Right renal cortex interstitium (tissue), 3 donors: ENCODE results near the gene NR6A1. TPM values are rescaled to one million over a fixed set of nuclear protein-coding genes. Genes with fewer than 3 reads are reported as not detected.

Source experiments
- DNase-seq, 3 donors: peaks; one replicate each; pipeline ENCODE4 v3.0.0-alpha.2; 2013; ENCODE audit warnings: low read depth in 3 of 3, low spot score in 2 of 3
- polyA plus RNA-seq, 3 donors: library from polyadenylated mRNA; unstranded; fragments of 120-200 nt; gene quantifications; one replicate each; pipeline ENCODE4 v1.2.1, GENCODE V29; 2013; ENCODE audit not compliant: insufficient read length in 3 of 3

The NR6A1 gene
- 1 to 10 TPM in 1 of 3 donors, under 1 TPM in 2; 0.57 to 1.1 (median 0.89) TPM for polyA plus RNA-seq

- DNase-seq, result peak; percentile 93 to 99 (median 96)
Measured at GRCh38 chr9:124771021-124771866, at the start of gene NR6A1. Gene NR6A1 (minus strand): TSS chr9:124771311.

- no peak for DNase-seq
Measured at GRCh38 chr9:124818431-124819281, 47.5 kb upstream of the NR6A1 start.

DNA sequence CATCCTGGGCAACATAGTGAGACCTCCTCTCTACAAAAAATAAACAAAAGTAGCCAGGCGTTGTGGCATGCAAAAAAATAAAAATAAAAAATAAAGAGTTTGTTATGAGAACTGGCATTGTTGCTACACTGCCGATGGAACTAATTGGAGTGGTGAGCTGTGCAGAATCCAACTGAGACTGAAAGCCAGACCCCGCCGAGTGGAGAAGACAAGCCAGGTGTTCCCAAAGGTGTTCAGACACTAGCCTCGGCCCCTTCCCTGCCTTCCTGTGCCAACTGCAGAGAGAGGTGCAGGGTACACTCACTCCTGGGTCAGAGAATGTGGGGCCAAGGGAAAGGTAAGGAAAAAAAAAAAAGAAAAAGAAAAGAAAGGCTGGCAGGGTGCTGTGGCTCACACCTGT lies 44.5 kb upstream of the NR6A1 start:
- no peak for DNase-seq

DNA sequence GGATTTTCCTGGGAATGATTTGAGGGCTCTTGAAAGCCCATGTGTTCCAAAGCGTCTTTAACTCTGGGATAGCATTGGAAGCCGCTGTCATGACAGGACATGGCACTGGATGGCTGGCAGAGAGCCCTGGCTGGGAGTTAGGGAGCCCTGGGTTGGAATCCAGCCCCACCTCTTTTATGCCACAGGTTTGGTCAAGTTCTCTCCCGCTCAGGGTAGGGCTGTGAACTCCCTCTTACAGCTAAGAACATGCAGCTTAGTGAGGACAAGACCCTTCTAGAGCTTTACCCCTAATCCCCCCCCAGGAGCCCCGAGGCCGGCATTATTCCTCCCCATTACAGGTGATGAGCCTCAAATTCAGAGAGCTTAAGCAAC lies 43.0 kb upstream of the NR6A1 start:
- no peak for DNase-seq

- no peak for DNase-seq
Measured at GRCh38 chr9:124813501-124814163, 42.5 kb upstream of the NR6A1 start.

DNA sequence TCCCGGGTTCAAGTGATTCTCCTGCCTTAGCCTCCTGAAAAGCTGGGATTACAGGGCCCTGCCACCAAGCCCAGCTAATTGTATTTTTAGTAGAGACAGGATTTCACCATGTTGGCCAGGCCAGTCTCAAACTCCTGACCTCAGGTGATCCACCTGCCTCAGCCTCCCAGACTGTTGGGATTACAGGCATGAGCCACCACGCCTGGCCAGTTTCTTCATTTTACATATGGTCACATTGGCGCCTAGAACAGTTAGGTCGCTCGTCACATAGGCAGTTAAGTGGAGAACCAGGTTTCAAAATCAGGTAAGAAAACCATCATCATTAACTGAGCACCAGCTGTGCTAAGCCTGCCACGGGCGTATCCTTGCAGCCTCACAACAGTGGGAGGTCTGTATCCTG lies 41.9 kb upstream of the NR6A1 start:
- no peak for DNase-seq

DNA sequence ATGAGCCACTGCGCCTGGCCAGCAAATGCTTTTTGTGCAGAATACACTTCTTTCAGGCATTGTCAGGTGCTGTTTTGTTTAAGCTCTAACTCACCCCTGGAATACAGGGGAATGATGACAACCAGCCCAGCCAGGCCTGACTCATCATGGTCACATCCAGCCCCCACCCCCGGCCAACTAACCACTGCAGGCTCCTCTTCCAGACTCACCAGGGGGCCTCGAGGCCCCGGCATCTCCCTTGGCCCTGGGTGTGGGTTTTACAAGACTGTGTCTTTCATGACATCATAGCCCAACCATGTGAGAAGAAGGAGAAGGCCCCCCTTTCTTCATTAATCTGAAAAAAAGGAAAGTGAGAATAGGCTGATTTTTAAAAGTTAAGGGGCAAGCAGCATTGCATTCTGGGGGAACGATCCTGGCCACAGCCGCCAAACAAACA lies 41.3 kb upstream of the NR6A1 start:
- DNase-seq, result no peak

GRCh38 chr9:124810663-124811355 lies 39.7 kb upstream of the NR6A1 start:
- DNase-seq, result peak in 1 of 3 donors; percentile 24

DNA sequence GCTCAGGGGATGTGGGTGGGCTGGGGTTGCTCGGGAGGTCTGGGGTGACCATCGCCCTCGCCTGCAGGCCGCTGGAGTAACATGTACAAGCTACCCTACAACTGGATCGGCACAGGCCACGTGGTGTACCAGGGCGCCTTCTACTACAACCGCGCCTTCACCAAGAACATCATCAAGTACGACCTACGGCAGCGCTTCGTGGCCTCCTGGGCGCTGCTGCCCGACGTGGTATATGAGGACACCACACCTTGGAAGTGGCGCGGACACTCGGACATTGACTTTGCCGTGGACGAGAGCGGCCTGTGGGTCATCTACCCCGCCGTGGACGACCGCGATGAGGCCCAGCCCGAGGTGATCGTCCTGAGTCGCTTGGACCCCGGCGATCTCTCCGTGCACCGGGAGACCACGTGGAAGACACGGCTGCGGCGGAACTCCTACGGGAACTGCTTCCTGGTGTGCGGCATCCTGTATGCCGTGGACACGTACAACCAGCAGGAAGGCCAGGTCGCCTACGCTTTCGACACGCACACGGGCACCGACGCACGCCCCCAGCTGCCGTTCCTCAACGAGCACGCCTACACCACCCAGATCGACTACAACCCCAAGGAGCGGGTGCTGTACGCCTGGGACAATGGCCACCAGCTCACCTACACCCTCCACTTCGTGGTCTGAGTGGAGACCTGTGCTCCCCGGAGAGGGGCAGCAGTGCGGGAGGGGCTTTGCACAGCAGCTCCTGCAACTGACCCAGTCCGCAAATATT lies 38.8 kb upstream of the NR6A1 start:
- DNase-seq, result no peak

- no peak for DNase-seq
Measured at GRCh38 chr9:124809211-124809610, 38.1 kb upstream of the NR6A1 start.

GRCh38 chr9:124808246-124808956 lies 37.3 kb upstream of the NR6A1 start:
- DNase-seq, result no peak

DNA sequence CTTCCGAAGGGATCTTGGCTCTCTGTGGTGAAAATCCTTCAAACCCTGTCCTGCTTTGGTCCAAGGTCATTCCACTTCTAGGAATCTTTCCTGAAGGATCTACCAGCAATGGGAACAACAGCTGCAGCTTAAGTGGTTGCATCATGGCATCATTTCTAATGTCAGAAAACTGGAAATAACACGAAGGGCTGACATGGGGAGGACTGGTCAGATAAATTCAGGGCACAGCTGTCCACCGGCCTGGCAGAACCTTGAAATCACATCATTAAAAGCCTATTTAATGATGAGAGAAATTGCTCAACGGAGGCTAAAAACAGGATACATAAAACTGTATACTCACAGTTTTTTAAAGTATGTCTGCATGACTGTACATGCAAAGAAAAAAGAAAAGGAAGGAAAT lies 34.1 kb upstream of the NR6A1 start:
- DNase-seq, result no peak

- no peak for DNase-seq
Measured at GRCh38 chr9:124803911-124804310, 32.8 kb upstream of the NR6A1 start.

GRCh38 chr9:124802426-124802825 lies 31.3 kb upstream of the NR6A1 start:
- no peak for DNase-seq

- no peak for DNase-seq
Measured at GRCh38 chr9:124801356-124801755, 30.2 kb upstream of the NR6A1 start.

GRCh38 chr9:124800306-124801259 lies 29.5 kb upstream of the NR6A1 start:
- no peak for DNase-seq

DNA sequence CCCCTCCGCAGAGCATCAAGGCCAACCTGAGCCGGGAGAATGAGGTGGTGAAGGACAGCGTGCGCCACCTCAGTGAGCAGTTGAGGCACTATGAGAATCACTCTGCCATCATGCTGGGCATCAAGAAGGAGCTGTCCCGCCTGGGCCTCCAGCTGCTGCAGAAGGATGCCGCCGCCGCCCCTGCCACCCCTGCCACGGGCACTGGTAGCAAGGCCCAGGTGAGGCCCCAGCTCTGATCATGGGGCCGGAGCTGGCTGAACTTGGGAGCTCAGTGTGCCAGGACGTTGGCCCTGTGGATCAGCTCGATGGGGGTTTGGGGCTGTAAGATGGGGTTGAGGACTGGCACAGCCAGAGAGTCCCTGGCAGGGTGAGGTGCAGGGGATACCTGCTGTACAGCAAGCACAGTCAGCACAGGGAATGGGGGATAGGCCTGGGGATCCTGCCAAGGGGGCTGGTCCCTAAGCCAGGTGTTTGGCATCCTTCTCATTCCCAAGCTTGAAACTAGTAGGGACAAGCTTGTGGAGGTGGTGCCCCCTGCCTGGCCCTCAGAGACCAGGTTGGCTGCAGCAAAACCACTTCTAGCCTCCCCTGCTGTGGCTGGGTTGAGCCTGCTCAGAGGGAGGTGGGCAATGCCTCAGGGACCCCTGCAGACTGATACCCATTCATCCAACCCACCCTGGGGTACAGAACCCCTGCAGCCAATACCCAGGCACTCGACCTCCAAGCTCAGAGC lies 28.3 kb upstream of the NR6A1 start:
- no peak for DNase-seq
